ENCODE measurements around the gene EXOSC3.

- TF ChIP-seq, protein P1, sequence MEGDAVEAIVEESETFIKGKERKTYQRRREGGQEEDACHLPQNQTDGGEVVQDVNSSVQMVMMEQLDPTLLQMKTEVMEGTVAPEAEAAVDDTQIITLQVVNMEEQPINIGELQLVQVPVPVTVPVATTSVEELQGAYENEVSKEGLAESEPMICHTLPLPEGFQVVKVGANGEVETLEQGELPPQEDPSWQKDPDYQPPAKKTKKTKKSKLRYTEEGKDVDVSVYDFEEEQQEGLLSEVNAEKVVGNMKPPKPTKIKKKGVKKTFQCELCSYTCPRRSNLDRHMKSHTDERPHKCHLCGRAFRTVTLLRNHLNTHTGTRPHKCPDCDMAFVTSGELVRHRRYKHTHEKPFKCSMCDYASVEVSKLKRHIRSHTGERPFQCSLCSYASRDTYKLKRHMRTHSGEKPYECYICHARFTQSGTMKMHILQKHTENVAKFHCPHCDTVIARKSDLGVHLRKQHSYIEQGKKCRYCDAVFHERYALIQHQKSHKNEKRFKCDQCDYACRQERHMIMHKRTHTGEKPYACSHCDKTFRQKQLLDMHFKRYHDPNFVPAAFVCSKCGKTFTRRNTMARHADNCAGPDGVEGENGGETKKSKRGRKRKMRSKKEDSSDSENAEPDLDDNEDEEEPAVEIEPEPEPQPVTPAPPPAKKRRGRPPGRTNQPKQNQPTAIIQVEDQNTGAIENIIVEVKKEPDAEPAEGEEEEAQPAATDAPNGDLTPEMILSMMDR (IDR thresholded peaks at IDR 0.05) = no peak
- no peak for TF ChIP-seq EZH2 (IDR thresholded peaks at IDR 0.05)
These were observed 35.7 kb downstream of the EXOSC3 start for GRCh38 chr9:37749129-37749528.

Measured in neural progenitor cell (in vitro differentiated cells).